Measurements from ENCODE around the gene POLR2F.

POLR2F gene

GRCh38 chr22:37953437-37954179, at the start of gene POLR2F, which contains the start of gene C22orf23:
Gene POLR2F (plus strand): TSS chr22:37953699. CDS start chr22:37953788, 89 bp downstream.
Gene C22orf23 (minus strand): TSS chr22:37953601. CDS start chr22:37953149, 452 bp downstream.
- peak; percentile 98 for DNase-seq

GRCh38 chr22:37904572-37905533, 48.6 kb upstream of the POLR2F start:
- peak; percentile 96 for DNase-seq

GRCh38 chr22:37905534-37906363, 47.8 kb upstream of the POLR2F start, which contains the start of gene MICALL1:
Gene MICALL1 (plus strand): TSS chr22:37906297. CDS start chr22:37906423, 126 bp downstream.
- peak; percentile 80 for DNase-seq

- DNase-seq: no peak
Measured at GRCh38 chr22:37906364-37907008, 47.0 kb upstream of the POLR2F start.

GRCh38 chr22:37907036-37907954, 46.2 kb upstream of the POLR2F start:
- no peak for DNase-seq

- DNase-seq: no peak
Measured at GRCh38 chr22:37909766-37910165, 43.7 kb upstream of the POLR2F start.

- DNase-seq: no peak
Measured at GRCh38 chr22:37910890-37911672, 42.4 kb upstream of the POLR2F start.

GRCh38 chr22:37911697-37912096, 41.8 kb upstream of the POLR2F start:
- no peak for DNase-seq

- DNase-seq: no peak
Measured at GRCh38 chr22:37912171-37912570, 41.3 kb upstream of the POLR2F start.

GRCh38 chr22:37913233-37913721, 40.2 kb upstream of the POLR2F start:
- peak; percentile 36 for DNase-seq

GRCh38 chr22:37916311-37916710, 37.2 kb upstream of the POLR2F start:
- DNase-seq: no peak

- DNase-seq: no peak
Measured at GRCh38 chr22:37917874-37918548, 35.5 kb upstream of the POLR2F start.

GRCh38 chr22:37918580-37919270, 34.8 kb upstream of the POLR2F start:
- no peak for DNase-seq

GRCh38 chr22:37920126-37920525, 33.4 kb upstream of the POLR2F start:
- peak; percentile 62 for DNase-seq

GRCh38 chr22:37922191-37922590, 31.3 kb upstream of the POLR2F start:
- no peak for DNase-seq

- DNase-seq: no peak
Measured at GRCh38 chr22:37923927-37924326, 29.6 kb upstream of the POLR2F start.

- no peak for DNase-seq
Measured at GRCh38 chr22:37924386-37925065, 29.0 kb upstream of the POLR2F start.

GRCh38 chr22:37925330-37925729, 28.2 kb upstream of the POLR2F start:
- DNase-seq: no peak

Measured in inflammatory macrophage treated with lipopolysaccharide for 4 hours (primary cell).